Limb (tissue), 2 donors: ENCODE results near the gene ATG101.

Source experiments
- DNase-seq, 2 donors: peaks; one replicate each; pipeline ENCODE4 v3.0.0-alpha.2; 2016; ENCODE audit errors: extremely low spot score in 2 of 2

ATG101 gene

DNA sequence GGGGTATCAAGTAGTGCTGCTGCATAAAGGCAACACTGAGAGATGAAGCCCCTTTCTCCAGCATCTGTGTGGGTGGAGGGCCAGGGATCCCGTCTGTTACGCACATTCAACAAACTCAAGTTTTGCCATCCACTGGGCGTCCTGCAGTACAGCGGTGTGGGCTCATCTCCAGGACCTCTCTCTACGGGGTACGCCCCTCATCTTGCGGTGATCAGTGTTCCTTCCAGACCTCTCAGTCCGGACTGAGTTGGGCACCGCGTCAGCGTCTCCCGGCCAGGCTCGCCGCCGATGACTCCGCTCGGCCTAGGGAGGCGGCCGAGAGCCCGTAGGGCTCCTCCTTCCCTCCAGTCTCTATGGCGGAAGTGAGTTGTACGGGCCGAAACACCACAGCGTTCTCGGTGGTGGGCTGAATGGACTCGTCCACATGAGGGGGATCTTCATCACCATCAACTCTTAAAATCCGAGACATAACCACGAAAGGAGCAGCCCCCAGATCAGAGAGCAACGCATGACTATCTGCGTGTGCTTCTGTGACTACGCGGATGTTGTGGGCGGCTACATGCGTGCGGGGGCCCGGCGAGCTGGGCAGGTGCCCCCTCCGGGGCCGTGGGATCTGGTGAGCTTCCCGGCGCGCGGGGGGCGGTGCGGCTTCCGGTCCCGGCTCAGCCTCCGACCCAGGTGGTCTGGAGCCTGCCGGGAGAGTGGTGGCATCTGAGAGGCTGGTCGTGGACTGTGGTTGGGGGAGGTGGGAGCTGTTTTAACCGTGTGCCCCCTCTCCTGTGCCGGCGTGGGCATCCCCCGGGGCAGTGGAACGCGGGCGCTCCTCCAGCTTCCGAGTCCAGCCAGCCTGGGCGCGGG, at the start of gene ATG101:
Gene ATG101, plus strand, starts transcription at position 652 of the 858 bp plus-strand sequence. CDS start 3,673 bp downstream, outside the sequence.
- peak; percentile 95 for DNase-seq

DNA sequence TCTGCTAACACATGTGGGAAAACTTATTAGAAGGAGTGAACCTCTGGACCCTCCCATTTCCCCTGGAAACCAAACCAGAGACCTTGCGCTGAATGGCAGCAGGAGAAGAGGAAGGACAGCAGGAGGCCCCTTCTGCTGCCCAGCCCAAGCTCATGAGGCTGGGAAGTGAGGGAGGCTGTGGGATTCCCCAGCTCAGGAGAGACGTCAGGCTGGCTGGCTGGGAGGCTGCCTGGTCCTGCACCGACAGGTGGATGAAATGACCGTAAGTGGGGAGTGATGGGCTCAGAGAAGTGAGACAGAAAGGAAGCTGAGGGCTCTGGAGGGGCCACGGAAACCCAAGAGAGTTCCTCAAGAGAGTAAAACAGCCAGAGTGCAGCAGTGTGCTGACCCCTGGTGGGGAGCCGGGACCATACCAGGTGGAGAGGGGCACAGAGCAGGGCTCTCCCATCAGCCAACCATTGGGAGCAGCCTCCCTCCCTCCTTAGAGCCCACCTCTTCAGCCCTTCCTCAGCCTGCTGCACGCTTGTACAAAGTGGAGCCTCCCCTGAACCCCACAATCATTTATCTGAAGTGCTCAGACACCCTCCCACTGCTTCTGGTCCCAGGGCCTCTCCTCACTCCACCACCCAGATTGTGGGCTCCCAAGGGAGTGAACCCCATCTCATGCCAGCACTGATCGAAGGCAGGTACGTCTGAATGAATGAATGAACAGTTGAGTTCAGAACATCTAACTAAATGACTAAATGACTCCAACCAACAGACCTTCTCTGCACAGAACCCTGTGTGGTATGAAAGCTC, 49.0 kb upstream of the ATG101 start:
- no peak for DNase-seq

DNA sequence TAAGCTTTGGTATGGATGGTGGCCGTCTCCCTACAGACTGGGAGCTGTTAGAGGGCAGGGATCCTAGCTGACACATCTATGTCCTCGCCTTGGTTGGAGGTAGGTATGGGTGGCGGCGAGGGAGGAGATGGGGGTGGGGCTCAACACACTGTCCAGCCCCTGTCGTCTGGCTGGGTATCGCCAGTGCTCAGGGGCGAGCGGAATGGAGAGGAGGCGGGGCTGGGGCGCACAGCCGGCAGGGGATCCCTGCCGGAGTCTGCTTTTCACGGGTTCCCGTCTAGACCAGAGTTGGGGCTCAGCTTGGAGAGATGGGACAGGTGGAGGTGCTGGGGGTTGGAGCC, 47.0 kb upstream of the ATG101 start:
- peak in 1 of 2 donors; percentile 55 for DNase-seq

GRCh38 chr12:52023182-52023975, 46.4 kb upstream of the ATG101 start:
- peak; percentile 73 to 92 for DNase-seq

GRCh38 chr12:52023976-52024688, 45.6 kb upstream of the ATG101 start:
- no peak for DNase-seq

DNA sequence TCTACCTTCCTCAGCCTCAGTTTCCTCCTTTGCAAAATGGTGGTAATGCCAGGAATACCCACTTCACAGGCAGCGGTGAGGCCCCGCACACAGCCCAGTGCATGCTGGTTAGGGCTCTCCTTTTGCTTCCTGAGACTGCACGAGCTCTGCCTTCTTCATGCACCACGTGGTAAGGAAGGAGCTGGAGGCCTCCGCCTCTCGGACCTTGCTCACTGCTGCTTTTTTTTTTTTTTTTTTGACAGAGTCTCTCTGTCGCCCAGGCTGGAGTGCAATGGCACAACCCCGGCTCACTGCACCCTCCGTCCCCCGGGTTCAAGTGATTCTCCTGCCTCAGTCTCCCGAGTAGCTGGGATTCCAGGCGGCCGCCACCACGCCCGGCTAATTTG, 44.9 kb upstream of the ATG101 start:
- DNase-seq = no peak

GRCh38 chr12:52026263-52026662, 43.5 kb upstream of the ATG101 start:
- no peak for DNase-seq

GRCh38 chr12:52027085-52027843, 42.5 kb upstream of the ATG101 start:
- DNase-seq = no peak

DNA sequence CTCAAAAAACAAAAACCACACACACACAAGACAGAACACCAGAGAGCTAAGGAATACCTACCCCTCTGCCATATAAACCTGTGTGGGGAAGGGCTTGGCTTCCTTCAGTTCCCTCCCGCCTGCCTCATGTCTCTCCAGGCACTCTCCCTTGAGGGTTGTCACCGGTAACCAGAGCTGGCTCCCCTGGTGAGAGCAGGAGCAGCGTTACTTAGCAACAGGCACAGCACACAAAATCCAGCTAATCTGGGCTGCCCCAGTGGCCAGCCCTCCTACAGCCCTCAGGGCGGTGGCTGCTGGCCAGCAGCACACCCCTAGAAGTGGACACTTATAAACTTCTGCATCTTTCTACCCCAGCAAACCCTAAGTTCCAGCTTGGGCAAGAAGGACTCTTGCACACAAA, 40.1 kb upstream of the ATG101 start:
- peak in 1 of 2 donors; percentile 58 for DNase-seq

DNA sequence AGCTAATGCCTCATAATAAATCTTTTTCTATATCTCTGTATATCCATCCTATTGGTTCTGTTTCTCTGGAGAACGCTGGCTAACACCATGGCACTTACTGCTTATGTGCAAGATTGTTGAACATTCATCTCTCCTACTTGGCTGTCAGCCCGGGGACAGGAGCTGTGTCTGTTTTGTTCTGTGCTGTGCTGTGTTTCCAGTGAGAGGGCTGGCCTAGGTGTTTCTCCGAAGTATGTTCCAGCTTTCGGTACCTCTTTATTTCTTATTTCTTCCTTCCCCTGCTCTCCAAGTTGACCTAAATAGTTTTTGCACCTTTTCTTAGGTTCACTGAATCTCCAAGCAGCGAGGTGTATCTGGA, 37.4 kb upstream of the ATG101 start:
- DNase-seq = peak in 1 of 2 donors; percentile 71

- DNase-seq = peak; percentile 97 to 98
Measured at GRCh38 chr12:52032804-52033445, 36.9 kb upstream of the ATG101 start.

DNA sequence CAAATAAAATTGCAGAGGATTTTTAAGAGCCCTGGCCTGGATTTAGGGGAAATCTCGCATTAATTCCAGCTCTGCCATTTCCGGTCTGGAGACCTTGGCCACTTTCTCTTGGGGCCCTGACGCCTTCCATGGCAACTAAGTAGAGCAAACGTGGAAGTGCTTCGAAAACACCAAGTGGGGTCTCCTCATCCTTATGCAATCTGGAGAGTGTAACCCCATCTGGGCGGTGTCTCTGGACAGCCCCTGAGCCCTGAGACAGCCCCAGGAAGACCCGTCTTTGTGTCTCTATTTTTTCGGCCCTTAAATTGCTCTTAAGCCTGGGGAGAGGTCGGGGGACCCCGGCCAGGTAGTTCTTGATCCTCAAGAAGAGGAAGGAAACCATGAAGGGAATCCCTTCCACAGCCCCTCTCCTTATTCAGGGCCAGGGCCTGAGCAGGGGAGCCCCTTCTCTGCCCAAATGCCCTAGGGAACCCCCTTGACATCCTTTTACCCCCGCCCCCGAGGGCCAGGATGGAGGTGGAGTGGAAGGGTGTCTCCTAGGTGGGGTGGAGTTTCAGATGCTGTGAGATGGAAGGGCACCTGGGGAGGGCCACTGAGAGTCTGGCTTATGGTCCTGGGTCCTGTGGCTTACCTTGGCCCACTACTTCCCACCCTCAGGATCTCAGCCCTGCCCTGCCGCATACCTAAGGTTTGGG, 36.2 kb upstream of the ATG101 start:
- DNase-seq = no peak

- DNase-seq = no peak
Measured at GRCh38 chr12:52035190-52035589, 34.6 kb upstream of the ATG101 start.

GRCh38 chr12:52035926-52036325, 33.9 kb upstream of the ATG101 start:
- no peak for DNase-seq

DNA sequence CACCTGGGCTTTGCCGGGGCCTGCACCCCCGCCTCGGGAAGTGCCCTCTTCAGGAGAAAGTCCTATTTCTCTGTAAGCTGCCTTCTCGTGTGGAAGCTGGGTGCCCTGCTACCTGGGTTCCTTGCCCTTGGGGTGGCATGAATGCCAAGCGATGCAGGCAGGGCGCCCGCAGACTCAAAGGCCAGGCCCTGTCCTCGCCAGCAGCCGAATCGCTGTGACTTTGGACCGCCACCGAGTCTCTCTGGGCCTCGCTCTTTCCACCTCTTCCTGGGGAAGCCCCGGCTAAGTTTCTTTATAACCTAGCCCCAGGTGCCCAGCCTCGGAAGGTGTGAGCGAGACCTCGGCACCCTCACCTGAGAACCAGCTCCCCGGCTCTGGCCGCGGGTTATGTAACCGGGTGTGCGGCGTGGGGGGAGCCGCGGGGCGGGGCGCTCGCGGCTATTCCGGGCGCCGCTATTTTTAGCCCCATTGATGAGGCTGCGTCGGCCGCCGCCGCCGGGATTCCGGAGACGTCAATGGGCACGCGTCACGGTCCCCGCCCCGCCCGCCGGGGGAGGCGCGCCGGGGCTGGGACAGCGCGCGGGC, 33.1 kb upstream of the ATG101 start:
- DNase-seq = peak; percentile 87 to 91

DNA sequence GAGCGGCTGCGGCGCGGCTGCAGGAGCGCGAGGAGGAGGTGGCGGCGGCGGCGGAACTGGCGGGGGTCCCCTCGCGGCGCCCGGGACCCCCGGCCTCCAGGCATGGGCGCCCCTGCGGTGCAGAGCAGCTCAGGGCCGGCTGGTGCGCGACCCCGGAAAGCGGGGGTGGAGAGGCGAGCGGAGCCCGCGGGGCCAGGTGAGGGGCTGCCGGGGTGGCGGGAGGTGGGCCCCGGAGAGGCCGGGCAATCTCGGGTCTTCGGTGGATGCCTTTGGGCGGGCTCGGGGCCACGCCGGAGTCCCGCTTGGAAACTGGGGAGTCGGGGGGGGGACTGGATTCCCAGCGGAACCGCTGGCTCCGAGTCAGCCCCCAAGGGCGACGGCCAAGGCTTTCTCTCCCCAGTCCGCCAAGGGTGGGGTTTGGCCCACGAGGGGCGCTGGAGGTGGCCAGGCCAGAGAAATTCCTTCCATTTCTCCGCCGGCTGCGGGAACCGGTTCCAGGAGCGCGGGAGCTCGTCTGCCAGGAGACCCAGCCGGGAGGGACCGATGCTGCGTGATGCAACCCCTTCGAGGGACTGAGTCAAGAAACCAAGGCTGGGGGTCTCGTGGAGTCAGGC, 32.4 kb upstream of the ATG101 start:
- DNase-seq = peak in 1 of 2 donors; percentile 82

- no peak for DNase-seq
Measured at GRCh38 chr12:52038447-52038846, 31.3 kb upstream of the ATG101 start.

- no peak for DNase-seq
Measured at GRCh38 chr12:52041035-52041434, 28.7 kb upstream of the ATG101 start.
